HT-29 (cell line): ENCODE data around the gene DECR2. TPM values are rescaled to one million over a fixed set of nuclear protein-coding genes. Genes with fewer than 3 reads are reported as not detected.
A peak's percentile ranks its signal among the peaks of the same experiment; 100 is the strongest.
"Not testable (repeated sequence)": the region's sequence is repeated elsewhere in the genome, so short reads cannot be mapped to it uniquely, and the experiment has no call there.

Experiments used
- DNase-seq: peaks from one replicate; pipeline ENCODE4 v3.0.0-alpha.2; 2015; ENCODE audit warnings: low spot score
- total RNA-seq: library from RNA; depleted of rRNA; stranded (reverse); fragments of >200 nt; shearing (Covaris generic); gene quantifications from 2 replicates; pipeline ENCODE4 v1.2.3, GENCODE V29; 2014

DECR2 gene
- total RNA-seq, 1 experiment from 2014 or later: 25.2 TPM

GRCh38 chr16:399340-400019, 2.2 kb upstream of the DECR2 start:
- DNase-seq: no peak

GRCh38 chr16:400061-400591, 1.6 kb upstream of the DECR2 start:
- no peak for DNase-seq

GRCh38 chr16:404971-405486, 3.3 kb downstream of the DECR2 start:
- DNase-seq: no peak

GRCh38 chr16:405548-406506, 4.1 kb downstream of the DECR2 start:
- no peak for DNase-seq

- DNase-seq: no peak
These were observed 5.6 kb downstream of the DECR2 start for GRCh38 chr16:407253-407652.

- DNase-seq: no peak
These were observed 9.0 kb downstream of the DECR2 start for GRCh38 chr16:410516-411178.

GRCh38 chr16:411576-412265, 10.0 kb downstream of the DECR2 start:
- no peak for DNase-seq

- DNase-seq: no peak
These were observed 12.9 kb downstream of the DECR2 start for GRCh38 chr16:414395-415169.

- DNase-seq: not testable (repeated sequence)
These were observed 13.4 kb downstream of the DECR2 start for GRCh38 chr16:415170-415498.

- not testable (repeated sequence) for DNase-seq
These were observed 20.5 kb downstream of the DECR2 start for GRCh38 chr16:422179-422578.

- peak; percentile 47 for DNase-seq
These were observed 22.4 kb downstream of the DECR2 start for GRCh38 chr16:424033-424622.

GRCh38 chr16:424623-425081, 23.0 kb downstream of the DECR2 start:
- DNase-seq: peak; percentile 35

- DNase-seq: peak; percentile 33
These were observed 23.5 kb downstream of the DECR2 start, which contains the start of gene RAB11FIP3 for GRCh38 chr16:425082-425718. RAB11FIP3 (plus strand) TSS chr16:425649; CDS start chr16:426007, 358 bp downstream.

GRCh38 chr16:425740-426114, 24.0 kb downstream of the DECR2 start:
- DNase-seq: no peak

- DNase-seq: no peak
These were observed 24.6 kb downstream of the DECR2 start for GRCh38 chr16:426115-426905.

- DNase-seq: no peak
These were observed 25.2 kb downstream of the DECR2 start for GRCh38 chr16:426906-427249.

GRCh38 chr16:427250-427649, 25.6 kb downstream of the DECR2 start:
- DNase-seq: no peak

- no peak for DNase-seq
These were observed 29.2 kb downstream of the DECR2 start for GRCh38 chr16:430904-431303.

GRCh38 chr16:440627-441026, 38.9 kb downstream of the DECR2 start:
- no peak for DNase-seq
